Esophagus squamous epithelium (tissue), 5 donors: ENCODE measurements around the gene THEM4. TPM values are rescaled to one million over a fixed set of nuclear protein-coding genes. Genes with fewer than 3 reads are reported as not detected.
A peak's percentile ranks its signal among the peaks of the same experiment; 100 is the strongest.

Source experiments
- DNase-seq: peaks from one replicate; lab custom pipeline; 2025; lab: John Stamatoyannopoulos, UW
- H3K27ac ChIP-seq, 4 donors: fragments of 200-600 bp; sonication (generic); one replicate each; pipeline ENCODE4 v1.5.1; 2016 to 2019; ENCODE audit warnings: mild to moderate bottlenecking in 1 of 4
- H3K27me3 ChIP-seq, 4 donors: fragments of 200-600 bp; sonication (generic); 1 replicate in 3 of 4; 2 replicates in 1 of 4; pipeline versions ENCODE4 v1.5.1 to v1.6.0; 2017 to 2021; ENCODE audit warnings: antibody characterized with exemption in 1 of 4
- H3K36me3 ChIP-seq, 3 donors: fragments of 200-600 bp; sonication (generic); one replicate each; pipeline ENCODE4 v1.5.1; 2016 to 2019
- H3K4me1 ChIP-seq, 3 donors: fragments of 200-600 bp; sonication (generic); one replicate each; pipeline ENCODE4 v1.5.1; 2017 to 2019
- H3K4me3 ChIP-seq, 4 donors: fragments of 200-600 bp; sonication (generic); 1 replicate in 3 of 4; 2 replicates in 1 of 4; pipeline ENCODE4 v1.5.1; 2016 to 2019; ENCODE audit warnings: mild to moderate bottlenecking in 2 of 4, moderate library complexity in 1 of 4
- H3K9me3 ChIP-seq, 3 donors: fragments of 200-600 bp; sonication (generic); one replicate each; pipeline ENCODE4 v1.5.1; 2016 to 2019
- CTCF ChIP-seq, 6 experiments: fragments of 450-650 bp in 4 of 6; fragments of 200-600 bp in 2 of 6; sonication (generic) in 2 of 6; IDR thresholded peaks; one replicate each; pipeline ENCODE4 v1.5.1; 2016 to 2019; ENCODE audit warnings: antibody characterized with exemption in 6 of 6, mild to moderate bottlenecking in 4 of 6, moderate library complexity in 4 of 6
- POLR2A ChIP-seq, 4 donors: fragments of 450-650 bp; IDR thresholded peaks; one replicate each; pipeline ENCODE4 v1.6.1; 2017; ENCODE audit warnings: antibody characterized with exemption in 4 of 4, mild to moderate bottlenecking in 4 of 4, moderate library complexity in 3 of 4
- WGBS, 2 donors: methylation state at CpG; one replicate each; pipeline ENCODE4 v1.1.5; 2018; 5-methylcytosine and 5-hydroxymethylcytosine counted together
- intact Hi-C: fragments of 100-400 bp; cut with DNase I; formaldehyde crosslinking; loops from one replicate; pipeline ENCODE4 v1.15.0; 2022
- total RNA-seq, 4 donors: library from RNA; depleted of rRNA; stranded (reverse); fragments of >200 nt; gene quantifications; one replicate each; pipeline ENCODE4 v1.1.0, GENCODE V29; 2016
- donor health status: DM: yes; HTN: yes; CAD: no.

The THEM4 gene
- total RNA-seq, 4 donors from 2014 or later = 3.5 to 14.3 (median 12.3) TPM

- 85 to 88% methylated on average over 1 of the region's 1 CpG for WGBS, 2 donors
- no peak overlapping the region for H3K27ac ChIP-seq
- H3K36me3 ChIP-seq = no peaks in the 10 kb centered on the region
- no peaks in the 10 kb centered on the region for H3K27me3 ChIP-seq
- intact Hi-C loops = no loop called here
- peaks cover 8 to 55% (median 46%) of the 10 kb centered on the region in 3 donors for H3K4me1 ChIP-seq
- no peak overlapping the region for H3K4me3 ChIP-seq
- TF ChIP-seq POLR2A (IDR thresholded peaks at IDR 0.05) (no peak), CTCF (IDR thresholded peaks at IDR 0.05) (no peak)
- DNase-seq = no peak
- no peaks in the 10 kb centered on the region for H3K9me3 ChIP-seq
Observed at GRCh38 chr1:151942882-151943281, 33.6 kb upstream of the THEM4 start.

- WGBS, 2 donors = 52 to 76% methylated on average over 1 of the region's 1 CpG
- Histone ChIP-seq H3K36me3 (no peaks in the 10 kb centered on the region), H3K27ac (peak overlapping the region in 3 of 4 donors; percentile 47 to 59 (median 49)), H3K9me3 (no peaks in the 10 kb centered on the region), H3K4me3 (no peak overlapping the region), H3K27me3 (no peaks in the 10 kb centered on the region), H3K4me1 (peaks cover 0 to 32% (median 31%) of the 10 kb centered on the region in 3 donors)
- intact Hi-C loops = no loop called here
- no peak for DNase-seq
- TF ChIP-seq POLR2A (IDR thresholded peaks at IDR 0.05) (no peak), CTCF (IDR thresholded peaks at IDR 0.05) (no peak)
Observed at GRCh38 chr1:151940541-151940940, 31.2 kb upstream of the THEM4 start.

- Histone ChIP-seq H3K4me1 (peaks cover 0 to 24% (median 23%) of the 10 kb centered on the region in 3 donors), H3K27me3 (no peaks in the 10 kb centered on the region), H3K27ac (no peak overlapping the region), H3K9me3 (no peaks in the 10 kb centered on the region), H3K4me3 (no peak overlapping the region), H3K36me3 (no peaks in the 10 kb centered on the region)
- intact Hi-C loops = loop anchor here (5.0 kb wide), 1 partner anchor 58 kb away; no protein-coding TSS in a partner anchor
- TF ChIP-seq CTCF (IDR thresholded peaks at IDR 0.05) = no peak
- TF ChIP-seq POLR2A (IDR thresholded peaks at IDR 0.05) = no peak
- no peak for DNase-seq
- WGBS, 2 donors = 65 to 67% methylated on average over 1 of the region's 1 CpG
Observed at GRCh38 chr1:151939779-151940178, 30.5 kb upstream of the THEM4 start.

GRCh38 chr1:151939141-151939540 is 29.8 kb upstream of the THEM4 start:
- Histone ChIP-seq H3K36me3 (no peaks in the 10 kb centered on the region), H3K4me1 (peaks cover 0 to 21% (median 17%) of the 10 kb centered on the region in 3 donors), H3K27ac (no peak overlapping the region), H3K4me3 (no peak overlapping the region), H3K9me3 (no peaks in the 10 kb centered on the region), H3K27me3 (no peaks in the 10 kb centered on the region)
- WGBS, 2 donors = 94 to 96% methylated on average over 3 of the region's 3 CpGs
- no peak for TF ChIP-seq POLR2A (IDR thresholded peaks at IDR 0.05)
- no peak for TF ChIP-seq CTCF (IDR thresholded peaks at IDR 0.05)
- intact Hi-C loops = loop anchor here (5.0 kb wide), 1 partner anchor 58 kb away; no protein-coding TSS in a partner anchor
- no peak for DNase-seq

- intact Hi-C loops = loop anchor here (5.0 kb wide), 1 partner anchor 61 kb away; no protein-coding TSS in a partner anchor
- no peak overlapping the region for H3K27ac ChIP-seq
- TF ChIP-seq CTCF (IDR thresholded peaks at IDR 0.05) (no peak), POLR2A (IDR thresholded peaks at IDR 0.05) (no peak)
- no peaks in the 10 kb centered on the region for H3K9me3 ChIP-seq
- WGBS, 2 donors = 78 to 80% methylated on average over 7 of the region's 7 CpGs
- H3K27me3 ChIP-seq = no peaks in the 10 kb centered on the region
- H3K4me1 ChIP-seq = peaks cover 0 to 14% (median 11%) of the 10 kb centered on the region in 3 donors
- H3K36me3 ChIP-seq = no peaks in the 10 kb centered on the region
- no peak overlapping the region for H3K4me3 ChIP-seq
- no peak for DNase-seq
Observed at GRCh38 chr1:151936653-151937052, 27.3 kb upstream of the THEM4 start.
